Measurements from ENCODE around the gene ZCCHC2. TPM values are rescaled to one million over a fixed set of nuclear protein-coding genes. Genes with fewer than 3 reads are reported as not detected.

The ZCCHC2 gene
- total RNA-seq, 1 experiment from 2014 or later = 11.5 TPM

DNA sequence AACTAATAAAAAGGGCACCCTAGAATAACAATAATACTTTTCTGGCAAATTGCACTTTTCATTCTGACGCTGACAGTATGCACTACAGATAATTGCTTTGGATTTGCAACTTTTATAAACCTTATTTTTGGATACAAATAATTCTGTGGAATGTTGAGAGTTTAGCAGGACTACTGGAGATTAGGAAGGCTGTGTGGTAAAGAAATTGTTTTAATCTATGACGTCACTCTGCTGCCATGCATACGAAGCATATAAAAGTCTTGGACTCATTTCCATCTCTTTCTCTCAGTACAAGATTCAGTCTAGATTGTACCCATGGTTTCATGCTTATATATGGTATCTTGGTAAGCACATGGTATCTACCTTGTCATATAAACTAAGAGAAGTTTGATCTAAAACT lies 28.1 kb upstream of the ZCCHC2 start:
- ChIA-PET POLR2A (ENCODE audit: low non-redundant PET) (no interaction called here), CTCF (no interaction called here)
- Histone ChIP-seq H3K9me3 (ENCODE audit: low read depth, low read length, poor library complexity, severe bottlenecking) (no peaks in the 10 kb centered on the region), H3K4me3 (ENCODE audit: low read depth, low read length, poor library complexity, severe bottlenecking) (no peak overlapping the region), H3K4me1 (ENCODE audit: insufficient read depth, low read length, poor library complexity, severe bottlenecking) (no peaks in the 10 kb centered on the region), H3K27me3 (replicated peaks; ENCODE audit: insufficient read depth, low read depth, low read length, poor library complexity) (no peaks in the 10 kb centered on the region), H3K36me3 (ENCODE audit: insufficient read depth, low read length, poor library complexity, severe bottlenecking) (no peaks in the 10 kb centered on the region), H3K27ac (ENCODE audit: low read depth, low read length, poor library complexity, severe bottlenecking) (no peak overlapping the region)
- intact Hi-C loops (cut with micrococcal nuclease; ENCODE audit: unreplicated experiment) = no loop called here
- BruUV-seq (replicated peaks) = no TSS peak
- no peak for DNase-seq (ENCODE audit: low spot score)
- TF ChIP-seq, protein P1, sequence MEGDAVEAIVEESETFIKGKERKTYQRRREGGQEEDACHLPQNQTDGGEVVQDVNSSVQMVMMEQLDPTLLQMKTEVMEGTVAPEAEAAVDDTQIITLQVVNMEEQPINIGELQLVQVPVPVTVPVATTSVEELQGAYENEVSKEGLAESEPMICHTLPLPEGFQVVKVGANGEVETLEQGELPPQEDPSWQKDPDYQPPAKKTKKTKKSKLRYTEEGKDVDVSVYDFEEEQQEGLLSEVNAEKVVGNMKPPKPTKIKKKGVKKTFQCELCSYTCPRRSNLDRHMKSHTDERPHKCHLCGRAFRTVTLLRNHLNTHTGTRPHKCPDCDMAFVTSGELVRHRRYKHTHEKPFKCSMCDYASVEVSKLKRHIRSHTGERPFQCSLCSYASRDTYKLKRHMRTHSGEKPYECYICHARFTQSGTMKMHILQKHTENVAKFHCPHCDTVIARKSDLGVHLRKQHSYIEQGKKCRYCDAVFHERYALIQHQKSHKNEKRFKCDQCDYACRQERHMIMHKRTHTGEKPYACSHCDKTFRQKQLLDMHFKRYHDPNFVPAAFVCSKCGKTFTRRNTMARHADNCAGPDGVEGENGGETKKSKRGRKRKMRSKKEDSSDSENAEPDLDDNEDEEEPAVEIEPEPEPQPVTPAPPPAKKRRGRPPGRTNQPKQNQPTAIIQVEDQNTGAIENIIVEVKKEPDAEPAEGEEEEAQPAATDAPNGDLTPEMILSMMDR (conservative IDR thresholded peaks at IDR 0.05; ENCODE audit: low read depth, low read length) = no peak
- no peak for TF ChIP-seq EZH2 (IDR thresholded peaks at IDR 0.05; ENCODE audit: borderline replicate concordance, low read depth, low read length, poor library complexity, severe bottlenecking)

DNA sequence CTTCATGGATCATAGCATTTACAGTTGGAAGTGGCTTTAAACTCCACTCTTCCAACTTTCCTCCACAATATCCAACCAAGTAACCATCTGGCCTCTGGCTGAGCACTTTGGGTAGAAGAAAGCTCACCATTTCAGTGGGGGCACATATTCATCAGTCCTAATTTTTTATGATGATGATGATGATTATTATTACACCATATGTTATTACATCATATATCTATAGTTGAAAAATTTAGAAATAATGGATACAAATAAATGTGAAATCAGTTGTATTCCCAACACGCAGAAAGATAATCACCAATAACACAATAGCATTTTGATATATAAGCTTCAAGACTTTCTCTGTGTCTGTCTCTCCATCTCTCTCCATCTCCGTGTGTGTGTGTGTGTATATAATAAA lies 26.6 kb upstream of the ZCCHC2 start:
- intact Hi-C loops (cut with micrococcal nuclease; ENCODE audit: unreplicated experiment) = no loop called here
- H3K4me3 ChIP-seq (ENCODE audit: low read depth, low read length, poor library complexity, severe bottlenecking) = no peak overlapping the region
- DNase-seq (ENCODE audit: low spot score) = no peak
- H3K4me1 ChIP-seq (ENCODE audit: insufficient read depth, low read length, poor library complexity, severe bottlenecking) = no peaks in the 10 kb centered on the region
- TF ChIP-seq, protein P1 (conservative IDR thresholded peaks at IDR 0.05; ENCODE audit: low read depth, low read length) = no peak
- no peak for TF ChIP-seq EZH2 (IDR thresholded peaks at IDR 0.05; ENCODE audit: borderline replicate concordance, low read depth, low read length, poor library complexity, severe bottlenecking)
- POLR2A ChIA-PET (ENCODE audit: low non-redundant PET) = no interaction called here
- CTCF ChIA-PET = no interaction called here
- no TSS peak for BruUV-seq (replicated peaks)
- no peaks in the 10 kb centered on the region for H3K27me3 ChIP-seq (replicated peaks; ENCODE audit: insufficient read depth, low read depth, low read length, poor library complexity)
- no peaks in the 10 kb centered on the region for H3K9me3 ChIP-seq (ENCODE audit: low read depth, low read length, poor library complexity, severe bottlenecking)
- no peaks in the 10 kb centered on the region for H3K36me3 ChIP-seq (ENCODE audit: insufficient read depth, low read length, poor library complexity, severe bottlenecking)
- no peak overlapping the region for H3K27ac ChIP-seq (ENCODE audit: low read depth, low read length, poor library complexity, severe bottlenecking)

DNA sequence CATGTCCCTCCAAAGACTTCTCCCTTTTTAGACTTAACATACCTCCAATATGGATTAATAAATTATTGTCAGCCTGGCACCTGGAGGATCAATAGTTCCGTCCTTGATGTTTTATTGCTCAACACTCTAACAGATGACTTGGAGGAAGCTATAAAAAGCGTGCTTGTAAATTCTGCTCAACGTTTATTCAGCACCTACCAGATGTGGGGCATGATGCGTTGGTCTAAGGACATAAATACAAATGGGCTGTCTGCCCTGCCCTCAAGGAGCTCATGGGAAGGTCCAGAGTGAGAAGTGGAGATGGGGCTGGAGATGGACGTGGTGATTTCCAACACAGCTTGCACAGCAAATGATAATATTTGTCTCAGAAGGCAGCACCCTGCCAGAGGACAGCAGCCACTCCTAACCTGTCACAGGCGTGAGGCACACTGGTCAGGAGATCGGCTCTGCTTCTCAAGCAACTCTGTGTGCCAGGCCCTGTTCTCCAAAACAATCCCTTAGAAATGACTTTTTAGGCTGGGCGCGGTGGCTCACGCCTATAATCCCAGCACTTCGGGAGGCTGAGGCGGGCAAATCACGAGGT lies 25.5 kb upstream of the ZCCHC2 start:
- H3K36me3 ChIP-seq (ENCODE audit: insufficient read depth, low read length, poor library complexity, severe bottlenecking) = no peaks in the 10 kb centered on the region
- no peak overlapping the region for H3K27ac ChIP-seq (ENCODE audit: low read depth, low read length, poor library complexity, severe bottlenecking)
- BruUV-seq (replicated peaks) = no TSS peak
- intact Hi-C loops (cut with micrococcal nuclease; ENCODE audit: unreplicated experiment) = no loop called here
- ChIA-PET POLR2A (ENCODE audit: low non-redundant PET) (no interaction called here), CTCF (no interaction called here)
- no peak for TF ChIP-seq EZH2 (IDR thresholded peaks at IDR 0.05; ENCODE audit: borderline replicate concordance, low read depth, low read length, poor library complexity, severe bottlenecking)
- TF ChIP-seq, protein P1 (conservative IDR thresholded peaks at IDR 0.05; ENCODE audit: low read depth, low read length) = no peak
- H3K27me3 ChIP-seq (replicated peaks; ENCODE audit: insufficient read depth, low read depth, low read length, poor library complexity) = no peaks in the 10 kb centered on the region
- H3K4me1 ChIP-seq (ENCODE audit: insufficient read depth, low read length, poor library complexity, severe bottlenecking) = no peaks in the 10 kb centered on the region
- no peak overlapping the region for H3K4me3 ChIP-seq (ENCODE audit: low read depth, low read length, poor library complexity, severe bottlenecking)
- no peak for DNase-seq (ENCODE audit: low spot score)
- H3K9me3 ChIP-seq (ENCODE audit: low read depth, low read length, poor library complexity, severe bottlenecking) = no peaks in the 10 kb centered on the region
